Measurements from ENCODE around the gene MMP21.

DNA sequence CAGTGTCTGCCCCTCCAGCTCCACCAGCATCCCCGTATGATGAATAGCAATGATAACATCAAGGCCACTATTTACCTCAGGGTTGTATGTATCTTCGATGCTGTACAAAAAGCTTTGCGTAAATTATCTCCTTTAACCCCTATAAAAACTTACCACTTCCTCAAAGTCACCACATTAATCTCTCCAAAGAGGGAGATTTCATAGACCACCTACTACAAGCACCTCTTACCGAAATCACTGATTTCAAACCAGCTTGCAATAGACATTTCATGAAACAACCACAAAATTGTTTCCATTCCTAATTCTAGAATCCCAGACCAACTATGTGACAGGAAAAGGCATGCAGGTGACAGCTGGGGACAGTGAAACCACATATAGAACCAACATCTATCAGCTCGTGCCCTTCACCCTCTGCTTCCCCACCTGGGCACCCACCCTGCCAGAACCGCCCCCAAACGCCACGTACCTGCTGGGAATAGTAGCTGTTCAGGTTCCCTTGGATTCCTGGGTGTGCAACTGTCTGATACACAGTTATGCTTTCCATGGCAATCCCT is 20.1 kb upstream of the MMP21 start:
- TF ChIP-seq, protein P1, sequence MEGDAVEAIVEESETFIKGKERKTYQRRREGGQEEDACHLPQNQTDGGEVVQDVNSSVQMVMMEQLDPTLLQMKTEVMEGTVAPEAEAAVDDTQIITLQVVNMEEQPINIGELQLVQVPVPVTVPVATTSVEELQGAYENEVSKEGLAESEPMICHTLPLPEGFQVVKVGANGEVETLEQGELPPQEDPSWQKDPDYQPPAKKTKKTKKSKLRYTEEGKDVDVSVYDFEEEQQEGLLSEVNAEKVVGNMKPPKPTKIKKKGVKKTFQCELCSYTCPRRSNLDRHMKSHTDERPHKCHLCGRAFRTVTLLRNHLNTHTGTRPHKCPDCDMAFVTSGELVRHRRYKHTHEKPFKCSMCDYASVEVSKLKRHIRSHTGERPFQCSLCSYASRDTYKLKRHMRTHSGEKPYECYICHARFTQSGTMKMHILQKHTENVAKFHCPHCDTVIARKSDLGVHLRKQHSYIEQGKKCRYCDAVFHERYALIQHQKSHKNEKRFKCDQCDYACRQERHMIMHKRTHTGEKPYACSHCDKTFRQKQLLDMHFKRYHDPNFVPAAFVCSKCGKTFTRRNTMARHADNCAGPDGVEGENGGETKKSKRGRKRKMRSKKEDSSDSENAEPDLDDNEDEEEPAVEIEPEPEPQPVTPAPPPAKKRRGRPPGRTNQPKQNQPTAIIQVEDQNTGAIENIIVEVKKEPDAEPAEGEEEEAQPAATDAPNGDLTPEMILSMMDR (IDR thresholded peaks at IDR 0.05): no peak
- no peak for TF ChIP-seq POLR2A (IDR thresholded peaks at IDR 0.05)

Data from thyroid gland (tissue), 4 donors.